WTC11 (cell line): ENCODE data around the gene CEP63. TPM values are rescaled to one million over a fixed set of nuclear protein-coding genes. Genes with fewer than 3 reads are reported as not detected.

Source experiments
- ATAC-seq: fragments of 200-7000 bp; cut with Tn5 transposase; 2 replicates; pipeline ENCODE4 v1.10.0; 2021; ENCODE audit warnings: mild to moderate bottlenecking, moderate library complexity
- CTCF ChIA-PET: fragments of 300-600 bp; sonication (Branson Sonifier 250); formaldehyde crosslinking; loops from one replicate; lab custom pipeline; 2021; ENCODE audit warnings: antibody characterized with exemption; lab: Charles Lee
- POLR2A ChIA-PET: fragments of 350-600 bp; sonication (Branson Sonifier 250); formaldehyde crosslinking; loops from one replicate; lab custom pipeline; 2021; ENCODE audit warnings: antibody characterized with exemption; lab: Charles Lee
- DNase-seq: peaks from one replicate; pipeline ENCODE4 v3.0.0; 2021; ENCODE audit warnings: low spot score
- H3K27ac Mint-ChIP-seq: 2 replicates; pipeline ENCODE4 v1.8.0; 2021; ENCODE audit warnings: mixed read lengths
- H3K27me3 Mint-ChIP-seq: 2 replicates; pipeline ENCODE4 v1.8.0; 2021; ENCODE audit warnings: low read depth, mild to moderate bottlenecking, moderate library complexity, mixed read lengths
- H3K36me3 Mint-ChIP-seq: 2 replicates; pipeline ENCODE4 v1.8.0; 2021; ENCODE audit warnings: mixed read lengths
- H3K4me1 Mint-ChIP-seq: 2 replicates; pipeline ENCODE4 v1.8.0; 2022; ENCODE audit warnings: mixed read lengths
- H3K4me3 Mint-ChIP-seq: 2 replicates; pipeline ENCODE4 v1.8.0; 2021; ENCODE audit warnings: mild to moderate bottlenecking, moderate library complexity, mixed read lengths
- H3K9me3 Mint-ChIP-seq: 2 replicates; pipeline ENCODE4 v1.8.0; 2021; ENCODE audit warnings: mixed read lengths
- ELF4 ChIP-seq: sonication (generic); formaldehyde crosslinking; IDR thresholded peaks from 2 replicates; pipeline ENCODE4 v1.8.1; 2022; ENCODE audit warnings: low read depth, mild to moderate bottlenecking, moderate library complexity, missing genetic modification reagents
- FOXJ3 ChIP-seq: sonication (generic); formaldehyde crosslinking; IDR thresholded peaks from 2 replicates; pipeline ENCODE4 v1.9.0; 2021; ENCODE audit warnings: missing genetic modification reagents, mild to moderate bottlenecking, borderline replicate concordance
- FOXP1 ChIP-seq: sonication (generic); formaldehyde crosslinking; IDR thresholded peaks from 2 replicates; pipeline ENCODE4 v1.8.0; 2022; ENCODE audit warnings: missing genetic modification reagents, mild to moderate bottlenecking, moderate library complexity, borderline replicate concordance
- FOXP4 ChIP-seq: sonication (generic); formaldehyde crosslinking; IDR thresholded peaks from 2 replicates; pipeline ENCODE4 v1.8.0; 2022; ENCODE audit warnings: mild to moderate bottlenecking, missing genetic modification reagents
- GABPB1 ChIP-seq: sonication (generic); formaldehyde crosslinking; IDR thresholded peaks from 2 replicates; pipeline ENCODE4 v1.8.1; 2023; ENCODE audit warnings: mild to moderate bottlenecking, missing genetic modification reagents
- GTF2I ChIP-seq: fragments of 250-450 bp; sonication (Bioruptor Pico); conservative IDR thresholded peaks from 2 replicates; pipeline ENCODE4 v1.4.0; 2021; ENCODE audit warnings: mild to moderate bottlenecking
- HMGA2 ChIP-seq: fragments of 250-450 bp; sonication (Bioruptor Pico); IDR thresholded peaks from 2 replicates; pipeline ENCODE4 v1.4.0; 2021; ENCODE audit warnings: mild to moderate bottlenecking, moderate library complexity
- HMGXB4 ChIP-seq: sonication (generic); formaldehyde crosslinking; IDR thresholded peaks from 2 replicates; pipeline ENCODE4 v1.8.1; 2023; ENCODE audit warnings: mild to moderate bottlenecking, moderate library complexity, missing genetic modification reagents
- JAZF1 ChIP-seq: fragments of 250-450 bp; sonication (Bioruptor Pico); IDR thresholded peaks from 2 replicates; pipeline ENCODE4 v1.9.0; 2021; ENCODE audit warnings: moderate library complexity, mild to moderate bottlenecking, inconsistent platforms
- MXD4 ChIP-seq: fragments of 250-450 bp; sonication (Bioruptor Pico); IDR thresholded peaks from 2 replicates; pipeline ENCODE4 v1.8.0; 2021; ENCODE audit warnings: mild to moderate bottlenecking, moderate library complexity, borderline replicate concordance
- SMAD3 ChIP-seq: sonication (generic); formaldehyde crosslinking; IDR thresholded peaks from 2 replicates; pipeline ENCODE4 v1.8.0; 2022; ENCODE audit warnings: missing genetic modification reagents, mild to moderate bottlenecking, borderline replicate concordance
- SMAD4 ChIP-seq: sonication (generic); formaldehyde crosslinking; IDR thresholded peaks from 2 replicates; pipeline ENCODE4 v1.8.0; 2022; ENCODE audit warnings: mild to moderate bottlenecking, missing genetic modification reagents
- STAT6 ChIP-seq: sonication (generic); formaldehyde crosslinking; conservative IDR thresholded peaks from 2 replicates; pipeline ENCODE4 v1.8.1; 2023; ENCODE audit warnings: mild to moderate bottlenecking, low read depth, missing genetic modification reagents, moderate library complexity
- TCF7 ChIP-seq: sonication (generic); formaldehyde crosslinking; IDR thresholded peaks from 2 replicates; pipeline ENCODE4 v1.8.0; 2022; ENCODE audit warnings: mild to moderate bottlenecking, low read depth, missing genetic modification reagents, moderate library complexity
- TEAD1 ChIP-seq: sonication (generic); formaldehyde crosslinking; IDR thresholded peaks from 2 replicates; pipeline ENCODE4 v1.8.0; 2022; ENCODE audit warnings: mild to moderate bottlenecking, missing genetic modification reagents
- USF1 ChIP-seq: sonication (generic); formaldehyde crosslinking; IDR thresholded peaks from 2 replicates; pipeline ENCODE4 v1.8.0; 2022; ENCODE audit warnings: mild to moderate bottlenecking, missing genetic modification reagents
- USF2 ChIP-seq: sonication (generic); formaldehyde crosslinking; IDR thresholded peaks from 2 replicates; pipeline ENCODE4 v1.8.1; 2023; ENCODE audit warnings: mild to moderate bottlenecking, missing genetic modification reagents, moderate library complexity
- ZBTB21 ChIP-seq: sonication (generic); formaldehyde crosslinking; IDR thresholded peaks from 2 replicates; pipeline ENCODE4 v1.8.1; 2023; ENCODE audit warnings: mild to moderate bottlenecking, missing genetic modification reagents, borderline replicate concordance
- ZBTB43 ChIP-seq: sonication (generic); formaldehyde crosslinking; IDR thresholded peaks from 2 replicates; pipeline ENCODE4 v1.8.1; 2023; ENCODE audit warnings: mild to moderate bottlenecking, missing genetic modification reagents
- ZNF121 ChIP-seq: sonication (generic); formaldehyde crosslinking; IDR thresholded peaks from 2 replicates; pipeline ENCODE4 v1.8.0; 2023; ENCODE audit warnings: missing genetic modification reagents
- ZNF263 ChIP-seq: sonication (generic); formaldehyde crosslinking; IDR thresholded peaks from 2 replicates; pipeline ENCODE4 v1.8.1; 2022; ENCODE audit warnings: low read depth, mild to moderate bottlenecking, moderate library complexity, missing genetic modification reagents
- ZNF425 ChIP-seq: fragments of 250-450 bp; sonication (Bioruptor Pico); conservative IDR thresholded peaks from 2 replicates; pipeline ENCODE4 v1.9.0; 2021; ENCODE audit warnings: mild to moderate bottlenecking
- total RNA-seq: library from RNA; stranded (reverse); gene quantifications from 3 replicates; pipeline ENCODE4 v1.2.3, GENCODE V29; 2021

The CEP63 gene
- total RNA-seq, 1 experiment from 2014 or later = 28.0 TPM

GRCh38 chr3:134543113-134543512 lies 57.3 kb downstream of the CEP63 start:
- Mint-ChIP-seq H3K4me1 (no peaks in the 10 kb centered on the region), H3K4me3 (no peak overlapping the region), H3K27ac (no peak overlapping the region), H3K36me3 (peaks cover 13% of the 10 kb centered on the region), H3K27me3 (no peaks in the 10 kb centered on the region), H3K9me3 (no peaks in the 10 kb centered on the region)
- TF ChIP-seq FOXP4 (CRISPR knock-in tag) = no peak
- TF ChIP-seq ZNF121 = no peak
- TF ChIP-seq ZNF263 (CRISPR knock-in tag) = no peak
- no peak for TF ChIP-seq MXD4 (CRISPR knock-in tag)
- no peak for TF ChIP-seq USF1 (CRISPR knock-in tag)
- no peak for TF ChIP-seq GTF2I (CRISPR knock-in tag)
- TF ChIP-seq TCF7 (CRISPR knock-in tag) = no peak
- no peak for TF ChIP-seq TEAD1 (CRISPR knock-in tag)
- TF ChIP-seq ZBTB43 (CRISPR knock-in tag) = no peak
- TF ChIP-seq FOXP1 = no peak
- TF ChIP-seq HMGXB4 = no peak
- TF ChIP-seq GABPB1 (CRISPR knock-in tag) = no peak
- no peak for TF ChIP-seq ELF4 (CRISPR knock-in tag)
- TF ChIP-seq STAT6 = no peak
- TF ChIP-seq SMAD4 (CRISPR knock-in tag) = no peak
- no peak for TF ChIP-seq HMGA2
- TF ChIP-seq FOXJ3 (CRISPR knock-in tag) = no peak
- CTCF ChIA-PET = no interaction called here
- DNase-seq (no peak), ATAC-seq (no peak)
- POLR2A ChIA-PET = no interaction called here

- H3K36me3 Mint-ChIP-seq = peaks cover 16% of the 10 kb centered on the region
- DNase-seq = no peak
- CTCF ChIA-PET = no interaction called here
- POLR2A ChIA-PET = no interaction called here
- no peaks in the 10 kb centered on the region for H3K4me1 Mint-ChIP-seq
- no peak overlapping the region for H3K27ac Mint-ChIP-seq
- H3K27me3 Mint-ChIP-seq = no peaks in the 10 kb centered on the region
- no peak for ATAC-seq
- no peaks in the 10 kb centered on the region for H3K9me3 Mint-ChIP-seq
- H3K4me3 Mint-ChIP-seq = no peak overlapping the region
- no peak for TF ChIP-seq USF2 (CRISPR knock-in tag)
- TF ChIP-seq ZNF425 (CRISPR knock-in tag) = no peak
- no peak for TF ChIP-seq ELF4 (CRISPR knock-in tag)
- no peak for TF ChIP-seq JAZF1 (CRISPR knock-in tag)
- no peak for TF ChIP-seq FOXP4 (CRISPR knock-in tag)
- no peak for TF ChIP-seq ZBTB21
- no peak for TF ChIP-seq SMAD3
Observed at GRCh38 chr3:134544316-134544715, 58.5 kb downstream of the CEP63 start.
